Parathyroid adenoma (tissue), 2 donors: Measurements from ENCODE around the gene CIAO3.

ENCODE experiments used
- H2AFZ ChIP-seq: fragments of 300-600 bp; sonication (generic); one replicate; pipeline ENCODE4 v1.7.0; 2017; ENCODE audit warnings: antibody characterized with exemption, mild to moderate bottlenecking
- H3K27ac ChIP-seq: fragments of 300-600 bp; sonication (generic); one replicate; pipeline ENCODE4 v1.7.0; 2017
- H3K27me3 ChIP-seq: fragments of 300-600 bp; sonication (generic); one replicate; pipeline ENCODE4 v1.7.0; 2017; ENCODE audit warnings: low read length; ENCODE audit not compliant: control insufficient read depth, insufficient read depth
- H3K36me3 ChIP-seq: fragments of 300-600 bp; sonication (generic); one replicate; pipeline ENCODE4 v1.7.0; 2017; ENCODE audit warnings: low read length; ENCODE audit not compliant: control insufficient read depth, insufficient read depth
- H3K4me1 ChIP-seq: fragments of 300-600 bp; sonication (generic); one replicate; pipeline ENCODE4 v1.7.0; 2017; ENCODE audit warnings: control low read depth
- H3K4me2 ChIP-seq: fragments of 300-600 bp; sonication (generic); one replicate; pipeline ENCODE4 v1.7.0; 2017; ENCODE audit warnings: low read length
- H3K4me3 ChIP-seq: fragments of 300-600 bp; sonication (generic); one replicate; pipeline ENCODE4 v1.7.0; 2017; ENCODE audit warnings: low read depth, low read length
- H3K79me2 ChIP-seq: fragments of 300-600 bp; sonication (generic); one replicate; pipeline ENCODE4 v1.7.0; 2017; ENCODE audit warnings: control low read depth
- H3K9ac ChIP-seq: fragments of 300-600 bp; sonication (generic); one replicate; pipeline ENCODE4 v1.7.0; 2017; ENCODE audit warnings: mild to moderate bottlenecking
- H3K9me3 ChIP-seq: fragments of 300-600 bp; sonication (generic); one replicate; pipeline ENCODE4 v1.7.0; 2017; ENCODE audit warnings: low read length; ENCODE audit not compliant: control insufficient read depth
- TF ChIP-seq, protein P1 (sequence below): fragments of 300-600 bp; sonication (generic); IDR thresholded peaks from one replicate; pipeline ENCODE4 v1.7.0; 2017; ENCODE audit warnings: antibody characterized with exemption, mild to moderate bottlenecking
- donor health status: primary hyperparathyroidism.

CIAO3 gene

GRCh38 chr16:695355-696089 lies 45.3 kb downstream of the CIAO3 start:
- Histone ChIP-seq H3K27me3 (no peaks in the 10 kb centered on the region), H3K36me3 (no peaks in the 10 kb centered on the region), H3K4me3 (peak overlapping the region; percentile 65), H3K27ac (peak overlapping the region; percentile 95), H3K9me3 (no peaks in the 10 kb centered on the region), H3K4me1 (peaks cover 11% of the 10 kb centered on the region), H2AFZ (peak overlapping the region; percentile 40), H3K4me2 (peak overlapping the region; percentile 78), H3K9ac (no peak overlapping the region), H3K79me2 (peaks cover 3% of the 10 kb centered on the region)
- TF ChIP-seq, protein P1, sequence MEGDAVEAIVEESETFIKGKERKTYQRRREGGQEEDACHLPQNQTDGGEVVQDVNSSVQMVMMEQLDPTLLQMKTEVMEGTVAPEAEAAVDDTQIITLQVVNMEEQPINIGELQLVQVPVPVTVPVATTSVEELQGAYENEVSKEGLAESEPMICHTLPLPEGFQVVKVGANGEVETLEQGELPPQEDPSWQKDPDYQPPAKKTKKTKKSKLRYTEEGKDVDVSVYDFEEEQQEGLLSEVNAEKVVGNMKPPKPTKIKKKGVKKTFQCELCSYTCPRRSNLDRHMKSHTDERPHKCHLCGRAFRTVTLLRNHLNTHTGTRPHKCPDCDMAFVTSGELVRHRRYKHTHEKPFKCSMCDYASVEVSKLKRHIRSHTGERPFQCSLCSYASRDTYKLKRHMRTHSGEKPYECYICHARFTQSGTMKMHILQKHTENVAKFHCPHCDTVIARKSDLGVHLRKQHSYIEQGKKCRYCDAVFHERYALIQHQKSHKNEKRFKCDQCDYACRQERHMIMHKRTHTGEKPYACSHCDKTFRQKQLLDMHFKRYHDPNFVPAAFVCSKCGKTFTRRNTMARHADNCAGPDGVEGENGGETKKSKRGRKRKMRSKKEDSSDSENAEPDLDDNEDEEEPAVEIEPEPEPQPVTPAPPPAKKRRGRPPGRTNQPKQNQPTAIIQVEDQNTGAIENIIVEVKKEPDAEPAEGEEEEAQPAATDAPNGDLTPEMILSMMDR = no peak

- H3K4me2 ChIP-seq = peak overlapping the region; percentile 72
- TF ChIP-seq, protein P1 = no peak
- H3K36me3 ChIP-seq = no peaks in the 10 kb centered on the region
- no peak overlapping the region for H2AFZ ChIP-seq
- no peak overlapping the region for H3K9ac ChIP-seq
- H3K27ac ChIP-seq = no peak overlapping the region
- H3K27me3 ChIP-seq = no peaks in the 10 kb centered on the region
- peak overlapping the region; percentile 56 for H3K4me3 ChIP-seq
- H3K4me1 ChIP-seq = peaks cover 13% of the 10 kb centered on the region
- H3K79me2 ChIP-seq = peaks cover 3% of the 10 kb centered on the region
- H3K9me3 ChIP-seq = no peaks in the 10 kb centered on the region
Observed at GRCh38 chr16:694863-695354, 45.9 kb downstream of the CIAO3 start.

DNA sequence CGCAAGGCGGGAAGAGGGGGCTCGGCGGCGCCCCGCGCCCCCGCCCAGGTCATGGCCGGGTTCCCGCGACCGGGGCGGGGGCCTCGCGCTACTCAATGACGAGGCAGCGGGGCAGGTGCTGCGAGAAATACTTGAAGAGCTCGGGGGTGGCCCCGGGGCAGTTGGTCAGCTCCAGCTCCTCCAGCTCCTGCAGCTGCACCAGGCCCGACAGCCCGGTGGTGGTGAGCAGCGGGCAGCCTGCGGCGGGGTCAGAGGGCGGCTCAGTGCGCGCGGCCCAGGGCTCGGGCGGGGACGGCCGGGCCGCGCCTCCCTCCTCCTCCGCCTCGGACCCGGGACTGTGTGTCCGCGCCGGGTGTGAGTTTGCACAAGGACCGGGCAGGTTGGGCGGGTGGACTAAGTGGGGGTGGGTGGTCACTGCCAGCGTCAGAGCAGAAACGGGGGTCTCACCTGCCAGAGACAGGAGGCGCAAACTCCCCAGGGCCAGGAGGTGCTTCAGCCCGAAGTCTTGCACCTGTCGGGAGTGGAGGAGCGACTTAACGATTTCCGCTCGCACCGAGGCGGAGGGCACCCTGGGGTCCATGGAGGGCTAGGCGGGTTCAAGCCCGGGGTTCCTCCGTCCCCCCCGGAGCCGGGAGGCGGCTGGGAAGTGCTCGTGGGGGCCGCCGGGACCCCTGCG lies 46.5 kb downstream of the CIAO3 start:
- no peaks in the 10 kb centered on the region for H3K9me3 ChIP-seq
- TF ChIP-seq, protein P1 = no peak
- no peak overlapping the region for H2AFZ ChIP-seq
- H3K9ac ChIP-seq = no peak overlapping the region
- H3K4me1 ChIP-seq = peaks cover 16% of the 10 kb centered on the region
- H3K27me3 ChIP-seq = no peaks in the 10 kb centered on the region
- H3K27ac ChIP-seq = no peak overlapping the region
- H3K36me3 ChIP-seq = no peaks in the 10 kb centered on the region
- H3K4me2 ChIP-seq = peak overlapping the region; percentile 72
- peaks cover 5% of the 10 kb centered on the region for H3K79me2 ChIP-seq
- H3K4me3 ChIP-seq = peak overlapping the region; percentile 56

DNA sequence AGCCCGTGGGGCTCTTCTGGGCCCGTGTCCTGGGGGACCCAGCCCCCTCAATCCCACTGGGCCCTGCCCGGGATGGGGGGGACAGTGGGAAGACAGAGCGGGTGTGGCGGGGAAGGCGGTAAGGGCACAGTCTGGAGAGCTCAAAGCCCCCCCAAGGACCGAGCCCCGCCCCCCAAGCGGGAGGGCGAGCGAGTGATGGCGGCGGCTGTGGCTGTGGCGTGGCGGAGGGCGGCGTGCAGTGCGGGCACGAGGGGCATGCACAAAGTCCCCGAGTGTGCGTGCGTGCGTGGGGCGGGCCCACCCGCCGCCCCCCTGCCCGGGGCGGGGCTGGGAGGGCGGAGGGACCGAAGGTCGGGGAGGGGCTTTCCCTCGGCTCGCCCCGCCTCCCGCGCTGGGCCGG lies 47.0 kb downstream of the CIAO3 start:
- Histone ChIP-seq H3K4me3 (no peak overlapping the region), H3K9ac (no peak overlapping the region), H3K9me3 (no peaks in the 10 kb centered on the region), H3K27me3 (no peaks in the 10 kb centered on the region), H3K36me3 (no peaks in the 10 kb centered on the region), H2AFZ (no peak overlapping the region), H3K27ac (no peak overlapping the region), H3K4me1 (peaks cover 22% of the 10 kb centered on the region), H3K4me2 (no peak overlapping the region), H3K79me2 (peaks cover 6% of the 10 kb centered on the region)
- TF ChIP-seq, protein P1 = no peak
